ENCODE measurements around the gene FEZ2. TPM values are rescaled to one million over a fixed set of nuclear protein-coding genes. Genes with fewer than 3 reads are reported as not detected.

FEZ2 gene
- total RNA-seq, 1 donor from 2014 or later = 60.4 TPM

DNA sequence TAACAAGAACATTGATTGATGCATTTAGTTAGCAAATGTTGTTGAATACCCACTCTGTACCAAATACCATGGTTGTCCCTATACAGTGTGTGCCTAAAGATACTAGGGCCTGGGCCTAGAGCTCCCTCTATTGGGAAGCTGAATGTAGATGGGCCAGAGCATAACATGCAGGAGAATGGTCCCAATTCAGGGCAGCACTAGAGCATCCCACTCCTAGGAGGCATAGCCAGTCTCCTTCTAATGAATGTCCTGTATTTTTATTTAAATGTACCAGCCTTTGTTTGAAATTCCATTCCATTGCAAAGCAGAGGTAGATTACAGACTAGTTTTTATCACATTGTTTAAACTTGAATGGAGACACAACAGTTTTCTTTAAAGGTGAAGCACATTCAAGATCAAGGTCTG lies 90.6 kb downstream of the FEZ2 start:
- no peak for DNase-seq (ENCODE audit: low read depth)
- H3K4me3 ChIP-seq (ENCODE audit: low read depth, low read length) = no peak overlapping the region
- peak; percentile 96 for TF ChIP-seq CTCF (conservative IDR thresholded peaks at IDR 0.05; ENCODE audit: low read depth, low read length)

Other genes starting within 250 kb of the FEZ2 start
- 123 and 143 TPM in 2 replicates for gene CRIM1, start 242.4 kb downstream of the FEZ2 start, total RNA-seq
- gene VIT, start 98.5 kb upstream of the FEZ2 start, total RNA-seq = not detected in 2 replicates

Data from epithelial cell of proximal tubule (primary cell).